ENCODE results near the gene ADD1.

ADD1 gene

DNA sequence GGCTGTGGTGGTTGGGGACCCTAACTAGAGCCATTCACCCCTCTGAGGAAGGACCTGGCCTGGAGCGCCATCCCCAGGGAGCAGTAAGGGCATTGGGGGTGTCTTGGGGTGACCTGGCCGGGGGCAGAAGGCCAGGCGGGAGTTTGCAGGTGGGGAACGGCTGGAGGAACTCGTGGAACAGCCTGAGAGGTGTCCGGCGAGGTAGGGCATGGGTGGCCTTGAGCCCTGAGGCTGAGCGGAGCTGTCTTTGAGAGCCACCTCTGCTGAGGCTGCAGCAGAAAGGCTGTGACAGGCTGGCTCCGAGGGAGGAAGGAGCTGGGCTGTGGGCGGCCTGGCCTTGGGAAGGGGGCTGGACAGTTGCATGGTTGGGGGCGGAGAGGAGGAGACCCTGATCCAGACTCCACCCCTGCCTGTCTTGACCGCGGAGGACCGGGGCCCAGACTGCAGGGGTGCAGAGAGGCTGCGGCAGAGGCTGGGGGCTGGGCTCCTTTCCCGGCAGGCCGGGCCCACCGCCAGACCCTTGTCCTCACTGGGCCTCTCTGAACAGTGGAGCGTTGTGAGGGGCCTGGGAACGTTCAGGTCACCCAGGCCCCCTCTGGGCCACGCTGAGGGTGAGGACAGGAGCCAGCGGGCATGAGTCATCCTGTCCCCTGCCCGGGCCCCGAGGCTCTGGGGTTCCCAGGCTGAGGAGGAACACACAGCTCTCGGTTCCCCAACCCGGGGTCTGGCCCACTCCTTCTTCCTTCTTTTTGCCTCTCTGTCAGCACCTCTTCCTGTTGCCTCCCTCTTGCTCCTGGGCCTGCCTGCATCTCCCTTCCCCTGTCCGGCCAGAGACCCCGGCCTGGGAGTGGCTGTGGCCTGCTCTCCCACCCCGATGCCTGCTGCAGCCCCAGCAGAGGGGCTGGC, 42.7 kb upstream of the ADD1 start:
- ChIA-PET CTCF (interaction anchor here (1.1 to 1.5 kb wide), 2 partner anchors 9 to 14 kb away, joined by 3 read pairs; no protein-coding TSS in a partner anchor), POLR2A (interaction anchor here (0.6 kb wide), 1 partner anchor 176 kb away, joined by 3 read pairs; no protein-coding TSS in a partner anchor)
- no peak for DNase-seq (ENCODE audit: low read depth, low spot score)
- TF ChIP-seq, protein P1, sequence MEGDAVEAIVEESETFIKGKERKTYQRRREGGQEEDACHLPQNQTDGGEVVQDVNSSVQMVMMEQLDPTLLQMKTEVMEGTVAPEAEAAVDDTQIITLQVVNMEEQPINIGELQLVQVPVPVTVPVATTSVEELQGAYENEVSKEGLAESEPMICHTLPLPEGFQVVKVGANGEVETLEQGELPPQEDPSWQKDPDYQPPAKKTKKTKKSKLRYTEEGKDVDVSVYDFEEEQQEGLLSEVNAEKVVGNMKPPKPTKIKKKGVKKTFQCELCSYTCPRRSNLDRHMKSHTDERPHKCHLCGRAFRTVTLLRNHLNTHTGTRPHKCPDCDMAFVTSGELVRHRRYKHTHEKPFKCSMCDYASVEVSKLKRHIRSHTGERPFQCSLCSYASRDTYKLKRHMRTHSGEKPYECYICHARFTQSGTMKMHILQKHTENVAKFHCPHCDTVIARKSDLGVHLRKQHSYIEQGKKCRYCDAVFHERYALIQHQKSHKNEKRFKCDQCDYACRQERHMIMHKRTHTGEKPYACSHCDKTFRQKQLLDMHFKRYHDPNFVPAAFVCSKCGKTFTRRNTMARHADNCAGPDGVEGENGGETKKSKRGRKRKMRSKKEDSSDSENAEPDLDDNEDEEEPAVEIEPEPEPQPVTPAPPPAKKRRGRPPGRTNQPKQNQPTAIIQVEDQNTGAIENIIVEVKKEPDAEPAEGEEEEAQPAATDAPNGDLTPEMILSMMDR (IDR thresholded peaks at IDR 0.05; ENCODE audit: insufficient read depth, low read length, missing control alignments): no peak
- no peak overlapping the region for H3K4me3 ChIP-seq (ENCODE audit: low read depth, low read length)

DNA sequence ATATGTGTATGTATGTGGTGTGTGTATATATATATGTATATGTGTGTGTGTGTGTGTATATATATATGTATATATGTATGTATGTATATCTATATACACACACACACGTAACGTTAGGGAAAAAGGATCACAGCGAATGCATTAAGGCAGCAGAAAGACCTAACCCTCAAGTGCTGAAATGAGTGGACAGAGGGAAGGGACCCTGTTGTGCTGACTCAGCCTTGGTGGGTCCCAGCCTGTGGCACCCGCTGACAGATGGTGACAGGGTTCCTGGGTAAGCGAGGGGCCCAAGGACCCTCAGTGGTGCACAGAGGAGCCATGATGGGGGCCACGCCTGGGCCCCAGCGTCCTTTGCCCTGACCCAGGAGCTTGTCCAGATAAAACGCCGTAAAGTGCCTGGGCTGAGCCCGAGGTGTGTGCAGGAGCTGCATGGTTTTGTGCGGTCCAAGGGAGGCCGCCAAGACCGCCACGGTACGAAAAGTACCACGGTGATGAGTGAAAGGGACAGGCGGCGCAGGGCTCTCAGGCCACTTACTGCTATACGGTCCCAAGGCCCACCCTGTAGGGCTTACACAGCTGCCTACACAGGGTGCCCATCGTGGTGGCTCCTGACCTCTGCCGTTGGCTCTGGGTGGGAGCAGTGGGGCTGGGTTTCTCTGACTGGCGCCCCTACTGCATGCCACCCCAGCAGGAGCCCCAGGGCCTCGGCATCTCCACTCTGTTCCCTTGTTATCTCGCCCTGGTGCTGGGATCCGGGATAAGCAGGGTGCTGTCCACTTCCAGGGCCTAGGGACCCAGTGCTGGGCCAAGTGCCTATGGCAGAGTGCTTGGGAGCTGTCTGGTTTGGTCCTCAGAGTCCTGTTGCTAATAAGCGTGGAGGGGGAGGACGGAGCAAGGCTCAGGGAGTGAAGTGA, 40.8 kb upstream of the ADD1 start:
- no peak overlapping the region for H3K4me3 ChIP-seq (ENCODE audit: low read depth, low read length)
- ChIA-PET POLR2A (no interaction called here), CTCF (no interaction called here)
- DNase-seq (ENCODE audit: low read depth, low spot score): no peak
- TF ChIP-seq, protein P1 (IDR thresholded peaks at IDR 0.05; ENCODE audit: insufficient read depth, low read length, missing control alignments): no peak

DNA sequence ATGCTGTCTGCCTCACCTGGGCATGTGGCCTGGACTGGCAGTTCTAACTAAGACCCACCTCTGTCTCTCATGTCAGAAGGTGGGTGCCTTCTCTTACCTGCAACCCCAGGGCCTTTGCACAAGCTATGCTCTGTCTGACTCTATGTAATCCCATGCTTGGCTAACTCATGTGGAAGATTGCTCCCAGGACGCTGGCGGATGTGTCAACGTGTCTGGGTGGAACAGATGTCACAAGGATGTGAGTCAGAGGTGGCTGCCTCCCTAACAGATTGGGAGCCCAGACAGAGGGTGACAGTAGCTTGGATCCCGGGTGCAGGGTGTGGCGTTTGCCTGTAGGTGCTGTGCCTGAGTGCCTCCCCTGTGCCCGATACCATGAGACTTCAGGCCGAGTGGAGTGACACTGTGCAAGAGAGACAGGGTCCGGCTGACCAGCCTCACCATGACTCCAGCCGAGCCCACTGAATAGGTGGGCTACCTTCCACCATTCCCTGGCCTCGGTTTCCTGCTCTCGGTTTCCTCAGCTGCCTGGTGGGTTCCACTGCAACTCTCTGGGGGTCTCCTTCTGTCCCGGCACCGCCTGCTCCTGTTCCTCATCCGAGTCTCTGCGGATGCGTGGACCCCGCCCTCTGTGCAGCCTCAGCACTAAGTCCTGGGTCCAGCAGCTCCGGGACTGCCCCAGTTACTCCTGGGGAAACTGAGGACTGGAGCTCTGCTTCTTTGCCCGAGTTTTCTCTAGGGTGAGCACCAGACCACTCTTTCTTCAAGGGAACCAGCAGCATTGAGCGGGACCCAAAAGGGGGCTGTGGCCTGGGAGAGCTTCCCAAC, 39.8 kb upstream of the ADD1 start:
- ChIA-PET POLR2A (no interaction called here), CTCF (interaction anchor here (0.8 kb wide), 1 partner anchor 40 kb away, joined by 4 read pairs; no protein-coding TSS in a partner anchor)
- no peak for DNase-seq (ENCODE audit: low read depth, low spot score)
- TF ChIP-seq, protein P1 (IDR thresholded peaks at IDR 0.05; ENCODE audit: insufficient read depth, low read length, missing control alignments): no peak
- no peak overlapping the region for H3K4me3 ChIP-seq (ENCODE audit: low read depth, low read length)

DNA sequence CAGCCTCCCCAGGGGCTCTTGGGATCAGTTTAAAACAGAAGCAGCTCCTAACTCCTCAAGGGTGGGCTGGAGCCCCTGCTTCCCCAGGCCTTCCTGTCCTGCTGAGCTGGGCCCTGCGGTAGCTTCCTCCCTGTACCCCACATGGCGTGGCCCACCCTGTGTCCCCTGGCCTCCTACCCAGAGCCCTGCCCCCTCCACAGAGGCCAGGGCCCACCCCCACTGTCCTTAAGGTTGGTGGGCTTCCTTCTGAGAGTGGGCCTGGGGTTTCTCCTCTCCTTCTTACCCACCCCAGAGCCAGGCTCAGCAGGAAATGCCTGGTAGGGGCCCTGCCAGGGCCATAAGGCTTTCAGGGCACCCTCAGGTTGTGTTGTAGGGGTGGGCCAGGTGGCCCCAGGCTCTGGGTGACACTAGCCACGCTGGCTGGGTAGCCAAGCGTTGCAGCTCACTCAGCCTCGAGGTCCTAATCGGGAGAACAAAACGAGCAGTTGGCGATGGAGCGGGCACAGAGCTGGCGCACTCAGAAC, 39.1 kb upstream of the ADD1 start:
- DNase-seq (ENCODE audit: low read depth, low spot score): no peak
- H3K4me3 ChIP-seq (ENCODE audit: low read depth, low read length): no peak overlapping the region
- TF ChIP-seq, protein P1 (IDR thresholded peaks at IDR 0.05; ENCODE audit: insufficient read depth, low read length, missing control alignments): no peak
- ChIA-PET CTCF (interaction anchor here (0.8 kb wide), 1 partner anchor 40 kb away, joined by 4 read pairs; no protein-coding TSS in a partner anchor), POLR2A (no interaction called here)

DNA sequence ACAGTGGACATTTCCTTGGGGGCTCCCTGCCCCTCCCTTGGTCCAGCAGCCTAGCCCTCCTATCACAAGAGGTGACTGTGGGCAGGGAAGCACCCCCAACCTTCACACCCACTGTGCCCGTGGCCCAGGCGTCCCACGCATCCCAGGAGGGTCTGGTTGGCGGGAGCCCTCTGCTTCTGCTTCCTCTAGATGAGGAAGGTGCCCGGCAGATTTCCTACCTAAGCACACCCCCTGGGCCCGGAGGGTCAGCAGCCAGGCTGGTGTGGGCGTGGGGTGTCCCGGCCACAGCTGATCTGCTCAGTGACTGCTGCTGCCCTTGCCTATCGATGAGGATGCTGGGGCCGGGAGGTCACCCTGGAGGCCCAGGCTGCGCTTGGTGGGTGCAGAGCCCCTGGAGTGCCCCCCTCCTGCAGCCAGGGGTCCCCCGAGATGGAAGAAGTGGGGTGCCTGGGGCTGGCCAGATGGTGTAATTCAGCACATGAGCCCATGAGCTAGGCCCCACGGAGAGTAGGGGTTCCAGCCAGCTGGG, 38.6 kb upstream of the ADD1 start:
- TF ChIP-seq, protein P1 (IDR thresholded peaks at IDR 0.05; ENCODE audit: insufficient read depth, low read length, missing control alignments): no peak
- ChIA-PET POLR2A (no interaction called here), CTCF (no interaction called here)
- no peak for DNase-seq (ENCODE audit: low read depth, low spot score)
- no peak overlapping the region for H3K4me3 ChIP-seq (ENCODE audit: low read depth, low read length)

Data from AG04449 (cell line).